GM18867 (cell line): ENCODE results near the gene ZBTB2.
"Not testable (repeated sequence)": the region's sequence is repeated elsewhere in the genome, so short reads cannot be mapped to it uniquely, and the experiment has no call there.

ENCODE experiments used
- ATAC-seq: cut with Tn5 transposase; IDR thresholded peaks from one replicate; pipeline ENCODE4 v1.9.1; 2021; ENCODE audit warnings: mild to moderate bottlenecking, moderate library complexity; ENCODE audit not compliant: unreplicated experiment

ZBTB2 gene

GRCh38 chr6:151403919-151404308 is 12.6 kb upstream of the ZBTB2 start:
- ATAC-seq: no peak

DNA sequence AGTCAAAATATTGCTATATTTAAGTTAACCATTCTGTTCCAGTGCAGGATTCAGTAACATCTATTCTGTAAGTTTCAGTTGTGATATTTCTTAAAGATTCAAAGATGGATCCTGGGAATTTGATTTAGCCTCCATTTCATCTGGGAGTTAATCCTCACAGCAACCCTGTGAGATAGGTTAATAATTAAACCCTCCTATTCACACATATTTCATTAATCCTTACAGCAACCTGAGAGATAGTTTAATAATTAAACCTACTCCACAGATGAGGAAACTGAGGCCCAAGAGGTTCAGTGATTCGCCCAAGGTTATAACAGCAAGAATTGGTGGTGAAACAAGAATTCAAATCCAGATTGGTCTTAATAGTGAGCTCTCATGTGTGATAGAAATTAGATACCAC is 10.9 kb upstream of the ZBTB2 start:
- no peak for ATAC-seq

DNA sequence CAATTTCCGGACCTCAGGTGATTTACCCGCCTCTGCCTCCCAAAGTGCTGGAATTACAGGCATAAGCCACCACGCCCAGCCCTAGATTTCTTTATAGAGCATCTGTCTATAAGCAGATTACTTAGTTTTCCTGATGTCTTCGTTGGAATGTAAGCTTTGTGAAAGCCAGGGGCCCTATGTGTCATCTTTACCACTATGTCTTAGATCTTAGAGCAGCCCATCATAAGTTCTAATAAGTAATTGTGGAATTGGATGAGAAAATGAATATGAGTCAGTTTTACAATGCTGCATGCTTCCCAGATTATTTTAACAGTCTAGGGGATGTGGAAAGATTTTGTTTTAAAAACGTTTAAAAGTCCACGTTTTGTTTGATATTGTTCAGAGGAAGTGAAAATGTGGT is 9.1 kb upstream of the ZBTB2 start:
- ATAC-seq: no peak

- no peak for ATAC-seq
These were observed 8.3 kb upstream of the ZBTB2 start for GRCh38 chr6:151399679-151400078.

DNA sequence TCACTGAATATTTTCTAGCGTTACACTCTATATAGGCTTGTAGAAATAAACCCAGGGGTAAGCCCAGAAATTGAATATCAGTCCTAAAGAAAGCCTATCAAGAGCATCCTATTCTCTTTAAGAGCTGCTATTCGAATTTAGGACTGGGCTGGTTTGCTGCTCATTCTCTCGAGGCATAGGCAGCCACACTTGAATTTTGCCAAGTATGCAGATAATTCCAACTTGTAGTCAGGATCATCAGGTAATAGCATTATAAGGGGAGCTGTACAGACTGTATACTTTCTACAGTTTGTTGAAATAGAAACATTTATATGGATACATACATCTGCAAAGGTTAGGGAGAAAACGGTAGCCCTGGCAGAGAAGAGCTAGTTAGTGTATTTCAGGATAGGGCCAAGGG is 2.1 kb upstream of the ZBTB2 start:
- no peak for ATAC-seq

DNA sequence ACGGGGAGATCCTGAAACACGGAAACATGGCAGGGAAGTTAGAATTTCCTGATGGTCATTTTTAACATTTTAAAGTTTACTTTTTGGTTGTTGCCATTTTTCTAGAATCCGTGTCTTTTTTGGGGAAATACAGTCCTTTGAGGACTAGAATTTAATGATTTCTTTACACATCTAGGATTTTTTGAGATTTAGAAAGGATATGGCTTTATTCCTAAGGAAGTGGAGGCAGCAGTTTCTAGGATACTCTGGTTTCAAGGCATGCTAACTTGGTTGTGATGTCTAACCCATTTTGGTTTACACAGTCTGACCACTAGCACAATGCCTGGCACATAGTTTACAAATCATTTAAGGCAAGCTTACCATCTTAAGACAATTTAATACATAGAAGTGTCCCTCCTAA is 1.1 kb upstream of the ZBTB2 start:
- ATAC-seq: no peak

GRCh38 chr6:151390851-151391470 is 398 bp downstream of the ZBTB2 start:
- ATAC-seq: peak; percentile 15

- peak; percentile 78 for ATAC-seq
These were observed 996 bp downstream of the ZBTB2 start for GRCh38 chr6:151390276-151390850.

GRCh38 chr6:151389618-151390275 is 1.6 kb downstream of the ZBTB2 start:
- peak; percentile 71 for ATAC-seq

DNA sequence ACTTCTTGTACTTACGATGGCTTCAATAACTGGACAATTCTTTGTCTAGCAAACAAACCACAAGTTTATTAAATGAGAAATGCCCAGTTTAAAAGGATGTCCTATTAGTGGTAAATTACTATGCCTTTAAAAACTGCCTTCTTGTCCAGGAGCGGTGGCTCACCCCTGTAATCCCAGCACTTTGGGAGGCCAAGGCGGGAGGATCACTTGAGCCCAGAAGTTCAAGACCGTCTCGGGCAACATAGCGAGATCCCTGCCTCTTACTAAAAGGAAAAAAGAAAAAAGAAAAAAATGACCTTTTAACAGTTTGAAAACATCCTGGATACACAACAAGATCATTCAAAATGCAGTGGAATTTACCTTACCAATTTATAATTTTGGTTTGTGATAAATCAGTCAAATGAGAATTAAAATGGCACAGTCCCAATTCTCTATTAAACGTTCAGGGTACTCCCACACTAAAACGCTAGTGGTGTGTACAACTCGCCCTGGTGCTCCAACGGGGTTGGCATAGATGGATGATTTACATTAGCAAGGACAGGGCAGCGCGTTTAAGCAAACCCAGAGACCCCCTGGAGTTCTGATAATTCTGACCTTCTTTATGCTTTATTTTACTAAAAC is 2.3 kb downstream of the ZBTB2 start:
- ATAC-seq: no peak

- ATAC-seq: no peak
These were observed 3.1 kb downstream of the ZBTB2 start for GRCh38 chr6:151388236-151388635.

DNA sequence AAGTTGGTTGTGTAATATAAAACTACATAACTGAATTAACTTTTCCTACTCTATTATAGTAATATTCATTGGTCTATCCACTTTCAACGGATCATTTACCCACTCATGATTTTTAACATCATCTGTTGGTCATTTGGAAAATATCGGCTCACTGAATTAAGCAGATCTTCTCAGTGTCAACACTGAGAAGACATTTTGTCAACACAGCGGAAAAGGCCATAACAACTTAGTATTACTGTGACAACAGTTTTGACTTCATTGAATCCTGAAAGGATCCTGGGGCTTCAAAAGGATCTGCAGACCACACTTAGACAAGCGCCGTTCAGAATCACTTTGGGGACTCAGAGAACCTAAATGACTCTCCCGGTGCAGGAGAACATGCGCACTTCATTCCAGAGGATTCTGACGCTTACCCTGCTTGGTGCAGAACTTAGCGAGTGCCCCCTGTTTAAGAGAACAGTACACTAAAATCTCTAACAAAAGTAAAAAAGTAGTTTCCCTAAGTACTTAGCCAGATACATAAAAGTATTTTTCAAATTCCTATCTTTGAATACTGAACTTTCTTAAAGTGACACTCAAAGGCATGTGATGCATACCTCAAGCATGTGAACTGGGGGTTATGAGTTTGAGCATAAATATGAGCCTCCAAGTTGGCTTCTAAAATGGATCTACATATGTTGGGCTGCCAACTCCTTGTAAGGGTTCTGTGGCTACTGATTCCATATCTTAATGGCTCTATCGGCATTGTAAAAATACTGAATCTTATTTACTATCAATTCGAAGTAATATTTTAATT is 4.0 kb downstream of the ZBTB2 start:
- no peak for ATAC-seq

DNA sequence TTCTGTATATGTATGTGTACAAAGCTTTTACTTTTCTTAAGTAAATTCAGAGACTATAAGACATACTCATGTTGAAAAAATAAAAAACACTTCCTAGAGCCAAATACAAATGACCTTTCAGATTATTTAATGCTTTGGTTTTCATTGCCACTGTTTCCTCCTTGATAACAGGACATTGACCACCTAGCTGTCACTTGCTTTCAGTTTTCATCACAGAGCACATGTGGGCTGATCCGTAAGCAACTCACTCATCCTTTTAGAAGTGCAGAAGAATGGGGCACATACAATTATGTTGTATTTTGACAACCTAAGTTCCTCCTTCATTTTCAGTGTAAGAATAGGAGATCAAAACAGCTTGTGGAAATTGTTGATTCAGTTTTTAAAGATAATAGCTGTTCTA is 6.2 kb downstream of the ZBTB2 start:
- ATAC-seq: no peak

DNA sequence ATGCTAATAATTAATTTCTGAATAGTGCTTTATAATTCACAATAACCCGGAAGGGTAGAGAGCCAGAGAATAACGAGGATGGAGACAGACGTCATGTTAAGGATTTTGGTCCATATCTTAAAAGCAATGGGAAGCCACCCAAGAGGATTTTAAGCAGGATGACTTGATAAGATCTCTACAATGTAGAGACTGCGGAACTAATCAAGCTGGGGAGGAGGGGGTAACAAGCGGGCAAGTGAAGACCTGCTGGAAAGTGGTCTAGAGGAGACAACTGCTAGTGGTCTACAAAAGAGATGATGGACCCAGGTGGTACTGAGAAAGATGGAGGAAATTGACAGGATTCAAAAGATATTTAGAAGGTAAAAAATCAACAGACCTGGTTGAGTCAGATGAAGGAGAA is 7.2 kb downstream of the ZBTB2 start:
- ATAC-seq: no peak

DNA sequence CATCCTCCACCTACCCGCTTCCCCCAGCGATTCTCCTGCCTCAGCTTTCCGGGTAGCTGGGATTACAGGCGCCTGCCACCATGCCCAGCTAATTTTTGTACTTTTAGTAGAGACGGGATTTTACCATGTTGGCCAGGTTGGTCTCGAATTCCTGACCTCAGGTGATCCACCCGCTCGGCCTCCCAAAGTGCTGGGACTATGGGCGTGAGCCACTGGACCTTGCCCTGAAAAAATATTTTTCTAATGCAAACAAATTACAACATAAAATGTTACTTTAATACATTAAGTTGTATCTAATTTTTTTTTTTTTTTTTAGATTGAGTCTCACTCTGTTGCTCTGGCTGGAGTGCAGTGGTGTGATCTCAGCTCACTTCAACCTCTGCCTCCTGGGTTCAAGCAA is 8.7 kb downstream of the ZBTB2 start:
- not testable (repeated sequence) for ATAC-seq

GRCh38 chr6:151381722-151382121 is 9.6 kb downstream of the ZBTB2 start:
- ATAC-seq: no peak

- ATAC-seq: no peak
These were observed 10.5 kb downstream of the ZBTB2 start for GRCh38 chr6:151380848-151381205.

GRCh38 chr6:151379933-151380847 is 11.2 kb downstream of the ZBTB2 start:
- peak; percentile 67 for ATAC-seq

DNA sequence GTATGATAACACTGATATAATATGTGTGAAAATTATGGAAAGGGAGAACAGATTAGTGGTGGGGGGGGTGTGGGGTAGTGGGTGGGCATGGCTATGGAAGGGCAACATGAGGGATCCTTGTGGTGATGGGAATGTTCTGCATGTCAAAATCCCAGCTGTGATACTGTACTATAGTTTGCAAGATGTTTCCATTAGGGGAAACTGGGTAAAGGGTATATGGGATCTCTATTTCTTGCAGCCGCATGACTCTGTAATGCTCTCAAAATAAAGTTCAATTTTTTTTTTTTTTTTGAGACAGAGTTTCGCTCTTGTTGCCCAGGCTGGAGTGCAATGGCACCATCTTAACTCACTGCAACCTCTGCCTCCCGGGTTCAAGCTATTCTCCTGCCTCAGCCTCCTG is 14.3 kb downstream of the ZBTB2 start:
- ATAC-seq: no peak

- ATAC-seq: no peak
These were observed 14.9 kb downstream of the ZBTB2 start for GRCh38 chr6:151376440-151376839.
